K562 (cell line): ENCODE results near the gene VSTM2A. TPM values are rescaled to one million over a fixed set of nuclear protein-coding genes. Genes with fewer than 3 reads are reported as not detected.

ENCODE experiments used
- ATAC-seq: fragments of 200-7000 bp; cut with Tn5 transposase; 3 replicates; pipeline ENCODE4 v1.9.1; 2020; ENCODE audit warnings: moderate library complexity
- BruUV-seq: library from RNA; stranded (reverse); fragments of 400-500 nt; replicated peaks from 2 replicates; lab custom pipeline; 2021; lab: Mats Ljungman, UMichigan
- CTCF ChIA-PET: fragments of 300-600 bp; formaldehyde crosslinking; extraction: SDS; loops from one replicate; lab custom pipeline; 2021; ENCODE audit warnings: low intra/inter-chr PET ratio; lab: Yijun Ruan, JAX
- POLR2A ChIA-PET: fragments of 300-600, 350-650 bp; sonication (Branson Sonifier 250); formaldehyde crosslinking; extraction: SDS; loops from one replicate; lab custom pipeline; 2021; ENCODE audit warnings: antibody characterized with exemption, inconsistent platforms; lab: Yijun Ruan, JAX
- DNase-seq, 4 experiments: peaks; one replicate each; pipeline versions ENCODE4 v3.0.0 to v3.0.0-alpha.2; 2011 to 2018; ENCODE audit warnings: low spot score in 3 of 4, mixed read lengths in 3 of 4; ENCODE audit errors: extremely low read depth in 1 of 4
- FAIRE-seq: peaks from 2 replicates; lab custom pipeline; 2011; peaks lifted over from hg19 to GRCh38; lab: Jason Lieb, UNC
- H2AFZ ChIP-seq: 2 replicates; pipeline ENCODE4 v1.6.0; 2011; ENCODE audit warnings: low read depth, low read length, control low read depth, inconsistent platforms
- H3K27ac ChIP-seq: fragments of 200-600 bp; 3 replicates; pipeline ENCODE4 v1.8.0; 2011; ENCODE audit warnings: low read depth, mild to moderate bottlenecking, control low read depth, inconsistent platforms, low read length, moderate library complexity, mixed read lengths; ENCODE audit errors: extremely low read depth
- H3K27me3 ChIP-seq, 2 experiments: fragments of 300-600 bp in 1 of 2; 2 replicates in 1 of 2; 3 replicates in 1 of 2; pipeline versions ENCODE4 v1.6.0 to v1.8.0; 2011; ENCODE audit warnings: inconsistent platforms in 2 of 2, low read length in 2 of 2, mild to moderate bottlenecking in 1 of 2, mixed read lengths in 1 of 2, moderate library complexity in 1 of 2; ENCODE audit not compliant: control insufficient read depth in 2 of 2, insufficient read depth in 2 of 2
- H3K36me3 ChIP-seq: fragments of 300-600 bp; 3 replicates; pipeline ENCODE4 v1.8.0; 2011; ENCODE audit warnings: mild to moderate bottlenecking, low read length, inconsistent platforms; ENCODE audit not compliant: control insufficient read depth, insufficient read depth
- H3K4me1 ChIP-seq, 2 experiments: fragments of 200-600 bp in 1 of 2; replicated peaks in 1 of 2; 2 replicates in 1 of 2; 3 replicates in 1 of 2; pipeline versions ENCODE4 v1.5.1 to v1.8.0; 2011; ENCODE audit warnings: inconsistent platforms in 2 of 2, low read length in 2 of 2, mild to moderate bottlenecking in 1 of 2, mixed read lengths in 1 of 2, moderate library complexity in 1 of 2; ENCODE audit not compliant: control insufficient read depth in 2 of 2, insufficient read depth in 2 of 2
- H3K4me2 ChIP-seq: 2 replicates; pipeline ENCODE4 v1.6.1; 2011; ENCODE audit warnings: low read length, control low read depth, inconsistent platforms, mixed read lengths; ENCODE audit not compliant: insufficient read depth
- H3K4me3 ChIP-seq: fragments of 200-600 bp; sonication (generic), shearing (Covaris generic); 2 replicates; pipeline ENCODE4 v1.5.1; 2016; ENCODE audit warnings: control low read depth, inconsistent platforms
- H3K79me2 ChIP-seq: fragments of 200-600 bp; 3 replicates; pipeline ENCODE4 v1.8.0; 2011; ENCODE audit warnings: low read length, inconsistent platforms; ENCODE audit not compliant: control insufficient read depth, insufficient read depth
- H3K9ac ChIP-seq, 2 experiments: 2 replicates each; pipeline versions ENCODE4 v1.6.0 to v1.6.1; 2011; ENCODE audit warnings: low read depth in 2 of 2, low read length in 2 of 2, control low read depth in 1 of 2, inconsistent platforms in 1 of 2, mild to moderate bottlenecking in 1 of 2, mixed read lengths in 1 of 2; ENCODE audit not compliant: insufficient read depth in 1 of 2
- H3K9me1 ChIP-seq: one replicate; pipeline ENCODE4 v1.6.0; 2011; ENCODE audit warnings: inconsistent platforms, mild to moderate bottlenecking, low read length, moderate library complexity; ENCODE audit not compliant: control insufficient read depth, insufficient read depth
- H3K9me3 ChIP-seq: replicated peaks from 2 replicates; pipeline ENCODE4 v1.5.1; 2011; ENCODE audit warnings: low read depth, low read length, inconsistent platforms; ENCODE audit not compliant: control insufficient read depth, insufficient read depth
- H4K20me1 ChIP-seq: replicated peaks from 2 replicates; pipeline ENCODE4 v1.6.1; 2011; ENCODE audit warnings: low read length, inconsistent platforms, mixed read lengths; ENCODE audit not compliant: control insufficient read depth, insufficient read depth
- ARID1B ChIP-seq: fragments of 450-650 bp; IDR thresholded peaks from 2 replicates; pipeline ENCODE4 v1.6.1; 2016; ENCODE audit warnings: antibody characterized with exemption, mild to moderate bottlenecking, inconsistent platforms
- CBX1 ChIP-seq: sonication (generic); IDR thresholded peaks from 2 replicates; pipeline ENCODE4 v1.6.1; 2016; ENCODE audit warnings: antibody characterized with exemption, low read depth, mild to moderate bottlenecking
- ETS2 ChIP-seq: IDR thresholded peaks from 2 replicates; pipeline ENCODE4 v1.6.1; 2016; ENCODE audit warnings: borderline replicate concordance, missing genetic modification characterization, mild to moderate bottlenecking, moderate library complexity, missing compliant biosample characterization; ENCODE audit not compliant: poor library complexity, severe bottlenecking
- JUN ChIP-seq, 2 experiments: sonication (generic) in 1 of 2; formaldehyde crosslinking in 1 of 2; IDR thresholded peaks; 2 replicates each; pipeline versions ENCODE4 v1.6.1 to v1.8.0; 2012 to 2022; ENCODE audit warnings: borderline replicate concordance in 2 of 2, mild to moderate bottlenecking in 2 of 2, improper control_type of control experiment in 1 of 2, low read depth in 1 of 2, low read length in 1 of 2, missing genetic modification reagents in 1 of 2
- JUND ChIP-seq, 2 experiments: IDR thresholded peaks; 2 replicates in 1 of 2; 3 replicates in 1 of 2; pipeline ENCODE4 v1.6.1; 2011; ENCODE audit warnings: borderline replicate concordance in 2 of 2, low read depth in 2 of 2, low read length in 2 of 2, improper control_type of control experiment in 1 of 2, missing biosample characterization in 1 of 2, missing genetic modification characterization in 1 of 2, missing genetic modification reagents in 1 of 2
- NR3C1 ChIP-seq: sonication (generic); formaldehyde crosslinking; IDR thresholded peaks from 2 replicates; pipeline ENCODE4 v1.8.1; 2022; ENCODE audit warnings: missing genetic modification reagents
- SMAD3 ChIP-seq: fragments of 450-650 bp; formaldehyde crosslinking; conservative IDR thresholded peaks from 2 replicates; pipeline ENCODE4 v1.4.0; 2020; ENCODE audit warnings: mild to moderate bottlenecking
- SMARCE1 ChIP-seq: fragments of 450-650 bp; IDR thresholded peaks from 2 replicates; pipeline ENCODE4 v1.7.1; 2016; ENCODE audit warnings: mild to moderate bottlenecking
- SOX6 ChIP-seq: fragments of 450-650 bp; IDR thresholded peaks from 2 replicates; pipeline ENCODE4 v1.6.1; 2014; ENCODE audit warnings: mild to moderate bottlenecking
- TSC22D4 ChIP-seq: fragments of 450-650 bp; IDR thresholded peaks from 2 replicates; pipeline ENCODE4 v1.6.1; 2016; ENCODE audit warnings: missing genetic modification characterization, missing biosample characterization, control low read depth
- ZC3H8 ChIP-seq: fragments of 450-650 bp; IDR thresholded peaks from 2 replicates; pipeline ENCODE4 v1.6.1; 2017
- ZNF384 ChIP-seq: IDR thresholded peaks from 2 replicates; pipeline ENCODE4 v1.6.1; 2012; ENCODE audit warnings: low read depth, low read length, improper control_type of control experiment
- ZNF79 ChIP-seq: fragments of 250-450 bp; sonication (Bioruptor Pico); IDR thresholded peaks from 2 replicates; pipeline ENCODE4 v1.4.0; 2020; ENCODE audit warnings: low read depth, mild to moderate bottlenecking, moderate library complexity
- WGBS: fragments of 100-300 bp; shearing (Covaris generic); methylation state at CpG from one replicate; pipeline ENCODE4 v1.1.6; 2016; ENCODE audit warnings: low coverage, mixed read lengths; ENCODE audit not compliant: insufficient coverage; ENCODE audit errors: missing lambda C conversion rate; 5-methylcytosine and 5-hydroxymethylcytosine counted together
- in situ Hi-C: fragments of 300-500 bp; cut with MboI; formaldehyde crosslinking; loops from 4 replicates; pipeline ENCODE4 v1.15.0; 2018; ENCODE audit warnings: inconsistent platforms, mixed read lengths
- intact Hi-C: fragments of 100-400 bp; cut with micrococcal nuclease; formaldehyde crosslinking; loops from 2 replicates; pipeline ENCODE4 v1.14.2; 2022
- polyA plus RNA-seq, 8 experiments: library from polyadenylated mRNA; depleted of rRNA in 4 of 8; stranded (reverse) in 5 of 8; unstranded in 3 of 8; fragments of >200 nt; fragmentation: Nextera tagmentation in 2 of 8; fragmentation: Illumina TruSeq in 1 of 8; extraction: Ambion mirVana in 2 of 8; extraction: Trizol in 1 of 8; gene quantifications; 2 replicates each; pipeline versions ENCODE4 v1.2.1 to v1.2.3, GENCODE V29; 2011 to 2014; ENCODE audit warnings: inconsistent platforms in 1 of 8, missing spikeins in 1 of 8
- total RNA-seq, 7 experiments: library from RNA; depleted of rRNA in 6 of 7; stranded (reverse); fragments of >200 nt in 6 of 7; fragmentation: Illumina TruSeq in 2 of 7; extraction: Trizol in 2 of 7; gene quantifications; 2 replicates each; pipeline versions ENCODE4 v1.2.1 to v1.2.3, GENCODE V29; 2011 to 2021; ENCODE audit warnings: low replicate concordance in 1 of 7
- TF ChIP-seq, protein P1 (sequence below): sonication (generic); formaldehyde crosslinking; IDR thresholded peaks from 2 replicates; pipeline ENCODE4 v1.8.0; 2022; ENCODE audit warnings: missing genetic modification reagents, mild to moderate bottlenecking, moderate library complexity, borderline replicate concordance
- TF ChIP-seq, protein P2 (sequence below): fragments of 250-450 bp; sonication (Bioruptor Pico); IDR thresholded peaks from 2 replicates; pipeline ENCODE4 v1.8.0; 2021; ENCODE audit warnings: moderate library complexity, mild to moderate bottlenecking, inconsistent platforms

The VSTM2A gene
- total and polyA plus RNA-seq, 9 of the 15 experiments (the other 6 are each of a cell fraction or from before 2014, with no cell fraction given) = not detected

DNA sequence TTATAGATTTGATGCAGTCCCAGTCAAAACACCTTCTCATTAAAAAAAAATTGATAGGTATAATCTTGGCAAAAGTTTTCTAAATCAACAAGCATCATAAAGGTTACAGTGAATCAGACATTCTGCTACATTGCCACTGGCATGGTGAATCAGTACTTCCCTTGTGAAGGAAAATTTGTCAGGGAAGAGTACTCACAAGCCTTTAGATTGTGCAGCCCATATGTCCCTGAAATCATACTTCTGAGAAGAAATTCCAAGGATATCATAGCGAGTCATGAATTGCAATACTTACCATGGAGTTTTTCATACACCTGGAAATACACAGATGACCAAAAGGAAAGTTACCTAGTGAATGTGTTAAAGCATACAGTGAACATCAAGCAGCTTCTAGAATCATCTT lies 17.2 kb downstream of the VSTM2A start:
- Histone ChIP-seq H3K9ac (no peak overlapping the region), H3K79me2 (no peaks in the 10 kb centered on the region), H3K36me3 (no peaks in the 10 kb centered on the region), H2AFZ (no peak overlapping the region), H3K4me3 (no peak overlapping the region), H3K4me2 (no peak overlapping the region), H3K9me1 (no peaks in the 10 kb centered on the region), H3K4me1 (no peaks in the 10 kb centered on the region), H3K27ac (no peak overlapping the region), H4K20me1 (no peaks in the 10 kb centered on the region), H3K9me3 (no peaks in the 10 kb centered on the region), H3K27me3 (no peaks in the 10 kb centered on the region)
- 4% methylated on average over 1 of the region's 1 CpG for WGBS
- no peak for DNase-seq
- ChIA-PET POLR2A (no interaction called here), CTCF (no interaction called here)
- no peak for ATAC-seq
- no TSS peak for BruUV-seq
- in situ Hi-C loops (no loop called here), intact Hi-C loops (no loop called here)
- TF ChIP-seq ZNF79 (CRISPR knock-in tag) (no peak), TSC22D4 (tag) (no peak), NR3C1 (CRISPR knock-in tag) (no peak), ETS2 (tag) (no peak), SMAD3 (CRISPR knock-in tag) (no peak), JUND (IDR thresholded peaks at IDR 0.05; ENCODE audit: borderline replicate concordance, low read depth, low read length) (no peak), JUND (tag; IDR thresholded peaks at IDR 0.05; ENCODE audit: borderline replicate concordance, low read depth, low read length) (no peak), CBX1 (no peak), ZC3H8 (no peak), ZNF384 (no peak), ARID1B (no peak), SMARCE1 (no peak), JUN (IDR thresholded peaks at IDR 0.05; ENCODE audit: borderline replicate concordance, low read depth, low read length) (no peak), JUN (CRISPR knock-in tag; IDR thresholded peaks at IDR 0.05; ENCODE audit: borderline replicate concordance) (no peak), SOX6 (no peak)
- TF ChIP-seq, protein P1, sequence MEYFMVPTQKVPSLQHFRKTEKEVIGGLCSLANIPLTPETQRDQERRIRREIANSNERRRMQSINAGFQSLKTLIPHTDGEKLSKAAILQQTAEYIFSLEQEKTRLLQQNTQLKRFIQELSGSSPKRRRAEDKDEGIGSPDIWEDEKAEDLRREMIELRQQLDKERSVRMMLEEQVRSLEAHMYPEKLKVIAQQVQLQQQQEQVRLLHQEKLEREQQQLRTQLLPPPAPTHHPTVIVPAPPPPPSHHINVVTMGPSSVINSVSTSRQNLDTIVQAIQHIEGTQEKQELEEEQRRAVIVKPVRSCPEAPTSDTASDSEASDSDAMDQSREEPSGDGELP (CRISPR knock-in tag) = no peak
- TF ChIP-seq, protein P2, sequence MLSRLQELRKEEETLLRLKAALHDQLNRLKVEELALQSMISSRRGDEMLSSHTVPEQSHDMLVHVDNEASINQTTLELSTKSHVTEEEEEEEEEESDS (CRISPR knock-in tag) = no peak
- no peak for FAIRE-seq
